Gastroesophageal sphincter (tissue), 4 donors: ENCODE results near the gene RAMP1. TPM values are rescaled to one million over a fixed set of nuclear protein-coding genes. Genes with fewer than 3 reads are reported as not detected.
"Not testable (repeated sequence)": the region's sequence is repeated elsewhere in the genome, so short reads cannot be mapped to it uniquely, and the experiment has no call there.

Experiments
- ATAC-seq: fragments of 150-250 bp; one replicate; pipeline ENCODE4 v1.9.1; 2016; ENCODE audit warnings: mild to moderate bottlenecking, moderate library complexity
- H3K27ac ChIP-seq, 4 donors: fragments of 200-600 bp; sonication (generic) in 3 of 4; 1 replicate in 3 of 4; 2 replicates in 1 of 4; pipeline ENCODE4 v1.5.1; 2016 to 2019
- H3K27me3 ChIP-seq: fragments of 200-600 bp; sonication (generic); one replicate; pipeline ENCODE4 v1.5.1; 2019
- H3K36me3 ChIP-seq, 2 donors: fragments of 200-600 bp; sonication (generic); one replicate each; pipeline ENCODE4 v1.5.1; 2019; ENCODE audit warnings: control low read depth in 1 of 2
- H3K4me1 ChIP-seq, 3 donors: fragments of 200-600 bp; sonication (generic); 1 replicate in 2 of 3; 2 replicates in 1 of 3; pipeline ENCODE4 v1.5.1; 2016 to 2019; ENCODE audit warnings: control low read depth in 2 of 3
- H3K4me3 ChIP-seq, 2 donors: fragments of 200-600 bp; sonication (generic); one replicate each; pipeline ENCODE4 v1.5.1; 2019; ENCODE audit warnings: mild to moderate bottlenecking in 1 of 2, moderate library complexity in 1 of 2
- H3K9me3 ChIP-seq, 3 donors: fragments of 200-600 bp; sonication (generic); one replicate each; pipeline ENCODE4 v1.5.1; 2017 to 2019; ENCODE audit warnings: control low read depth in 2 of 3
- CTCF ChIP-seq, 4 experiments: fragments of 200-600 bp in 2 of 4; fragments of 450-650 bp in 2 of 4; sonication (generic) in 1 of 4; IDR thresholded peaks; one replicate each; pipeline ENCODE4 v1.5.1; 2017 to 2019; ENCODE audit warnings: antibody characterized with exemption in 4 of 4, mild to moderate bottlenecking in 2 of 4, moderate library complexity in 2 of 4
- EP300 ChIP-seq: sonication (generic); formaldehyde crosslinking; IDR thresholded peaks from one replicate; pipeline ENCODE4 v1.6.1; 2017; ENCODE audit warnings: antibody characterized with exemption, mild to moderate bottlenecking
- POLR2A ChIP-seq, 2 donors: fragments of 450-650 bp; IDR thresholded peaks; one replicate each; pipeline ENCODE4 v1.6.1; 2017; ENCODE audit warnings: antibody characterized with exemption in 2 of 2, mild to moderate bottlenecking in 2 of 2, moderate library complexity in 1 of 2
- POLR2AphosphoS5 ChIP-seq: sonication (generic); formaldehyde crosslinking; IDR thresholded peaks from one replicate; pipeline ENCODE4 v1.6.1; 2017; ENCODE audit warnings: antibody characterized with exemption
- WGBS, 2 donors: methylation state at CpG; one replicate each; pipeline ENCODE4 v1.1.5; 2018; ENCODE audit warnings: low coverage in 1 of 2; 5-methylcytosine and 5-hydroxymethylcytosine counted together
- total RNA-seq, 4 donors: library from RNA; depleted of rRNA; stranded (reverse); fragments of >200 nt; gene quantifications; one replicate each; pipeline ENCODE4 v1.1.0, GENCODE V29; 2016

The RAMP1 gene
- total RNA-seq, 4 donors from 2014 or later: 213 to 355 (median 286) TPM

DNA sequence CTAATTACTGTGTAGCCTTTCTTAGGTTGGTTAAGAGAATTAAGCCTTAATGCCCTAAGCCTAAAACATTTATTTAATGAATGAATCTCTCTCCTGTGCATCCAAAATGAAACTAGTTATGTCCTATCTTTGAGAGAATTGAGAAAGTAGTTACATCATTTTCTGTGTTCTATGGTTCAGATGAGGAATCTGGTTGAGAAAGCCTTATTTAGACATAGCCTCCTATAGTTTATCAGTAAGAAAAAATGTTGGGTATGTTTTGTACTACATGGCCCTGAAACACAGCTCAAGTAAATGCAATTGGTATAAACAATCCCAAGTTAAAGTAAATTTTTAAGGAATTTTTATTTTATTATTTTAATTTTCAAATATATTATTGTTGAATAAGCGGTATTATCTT, 25.9 kb upstream of the RAMP1 start:
- H3K4me1 ChIP-seq: no peaks in the 10 kb centered on the region
- H3K27ac ChIP-seq: no peak overlapping the region
- H3K27me3 ChIP-seq: no peaks in the 10 kb centered on the region
- no peak for ATAC-seq
- H3K36me3 ChIP-seq: no peaks in the 10 kb centered on the region
- 92 to 96% methylated on average over 1 of the region's 1 CpG for WGBS, 2 donors
- H3K9me3 ChIP-seq: no peaks in the 10 kb centered on the region
- TF ChIP-seq POLR2A (IDR thresholded peaks at IDR 0.05): no peak
- no peak for TF ChIP-seq EP300
- TF ChIP-seq POLR2AphosphoS5: no peak
- TF ChIP-seq CTCF (IDR thresholded peaks at IDR 0.05): no peak
- no peak overlapping the region for H3K4me3 ChIP-seq

- H3K4me1 ChIP-seq: no peaks in the 10 kb centered on the region
- 25 to 78% methylated on average over 2 to 3 of the region's 3 CpGs for WGBS, 2 donors
- no peaks in the 10 kb centered on the region for H3K36me3 ChIP-seq
- no peaks in the 10 kb centered on the region for H3K9me3 ChIP-seq
- no peak overlapping the region for H3K4me3 ChIP-seq
- H3K27me3 ChIP-seq: no peaks in the 10 kb centered on the region
- TF ChIP-seq POLR2AphosphoS5: no peak
- TF ChIP-seq CTCF (IDR thresholded peaks at IDR 0.05): no peak
- no peak for TF ChIP-seq EP300
- TF ChIP-seq POLR2A (IDR thresholded peaks at IDR 0.05): no peak
- ATAC-seq: no peak
- no peak overlapping the region for H3K27ac ChIP-seq
These were observed 24.1 kb upstream of the RAMP1 start for GRCh38 chr2:237835372-237835771.

GRCh38 chr2:237841051-237841450, 18.4 kb upstream of the RAMP1 start:
- 66 to 70% methylated on average over 4 of the region's 4 CpGs for WGBS, 2 donors
- Histone ChIP-seq H3K36me3 (no peaks in the 10 kb centered on the region), H3K27me3 (no peaks in the 10 kb centered on the region), H3K4me1 (no peaks in the 10 kb centered on the region), H3K27ac (no peak overlapping the region), H3K9me3 (no peaks in the 10 kb centered on the region), H3K4me3 (no peak overlapping the region)
- no peak for ATAC-seq
- TF ChIP-seq POLR2A (IDR thresholded peaks at IDR 0.05): no peak
- no peak for TF ChIP-seq CTCF (IDR thresholded peaks at IDR 0.05)
- TF ChIP-seq POLR2AphosphoS5: no peak
- no peak for TF ChIP-seq EP300

DNA sequence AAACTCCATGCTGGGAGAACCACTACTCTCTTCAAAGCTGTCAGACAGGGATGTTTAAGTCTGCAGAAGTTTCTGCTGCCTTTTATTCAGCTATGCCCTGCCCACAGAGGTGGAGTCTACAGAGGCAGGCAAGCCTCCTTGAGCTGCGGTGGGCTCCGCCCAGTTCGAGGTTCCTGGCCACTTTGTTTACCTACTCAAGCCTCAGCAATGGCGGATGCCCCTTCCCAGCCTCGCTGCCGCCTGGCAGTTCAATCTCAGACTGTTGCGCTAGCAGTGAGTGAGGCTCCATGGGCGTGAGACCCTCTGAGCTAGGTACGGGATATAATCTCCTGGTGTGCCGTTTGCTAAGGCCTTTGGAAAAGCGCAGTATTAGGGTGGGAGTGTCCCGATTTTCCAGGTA, 10.5 kb upstream of the RAMP1 start:
- no CpG with 5 or more reads among the region's 12 CpGs for whole genome bisulfite sequencing, 2 donors
- not testable (repeated sequence) for H3K4me3 ChIP-seq, H3K27me3 ChIP-seq, H3K9me3 ChIP-seq, H3K4me1 ChIP-seq, ATAC-seq, H3K36me3 ChIP-seq, H3K27ac ChIP-seq

- Histone ChIP-seq H3K36me3 (no peaks in the 10 kb centered on the region), H3K9me3 (peaks cover 0 to under 1% (median 0%) of the 10 kb centered on the region in 3 donors), H3K4me3 (no peak overlapping the region), H3K27me3 (peaks cover 5% of the 10 kb centered on the region), H3K4me1 (peaks cover 3 to 14% (median 7%) of the 10 kb centered on the region in 3 donors), H3K27ac (no peak overlapping the region)
- ATAC-seq: no peak
- WGBS, 2 donors: 83 to 89% methylated on average over 3 of the region's 3 CpGs
- TF ChIP-seq POLR2A (IDR thresholded peaks at IDR 0.05) (no peak), POLR2AphosphoS5 (no peak), CTCF (IDR thresholded peaks at IDR 0.05) (no peak), EP300 (no peak)
These were observed 5.1 kb upstream of the RAMP1 start for GRCh38 chr2:237854295-237854694.
